M059J (cell line): Measurements from ENCODE around the gene NBL1. TPM values are rescaled to one million over a fixed set of nuclear protein-coding genes. Genes with fewer than 3 reads are reported as not detected.
A peak's percentile ranks its signal among the peaks of the same experiment; 100 is the strongest.
"Not testable (repeated sequence)": the region's sequence is repeated elsewhere in the genome, so short reads cannot be mapped to it uniquely, and the experiment has no call there.

Source experiments
- DNase-seq: peaks from one replicate; pipeline ENCODE4 v3.0.0-alpha.2; 2012; ENCODE audit warnings: low read depth
- total RNA-seq: library from RNA; depleted of rRNA; stranded (reverse); fragments of >200 nt; shearing (Covaris generic); gene quantifications from 2 replicates; pipeline ENCODE4 v1.2.3, GENCODE V29; 2014

NBL1 gene
- total RNA-seq, 1 experiment from 2014 or later = 36.9 TPM

GRCh38 chr1:19622204-19622603, 21.9 kb upstream of the NBL1 start:
- no peak for DNase-seq

GRCh38 chr1:19623523-19623922, 20.6 kb upstream of the NBL1 start:
- no peak for DNase-seq

- DNase-seq = no peak
Observed at GRCh38 chr1:19625291-19625937, 18.7 kb upstream of the NBL1 start.

- DNase-seq = no peak
Observed at GRCh38 chr1:19628879-19629278, 15.2 kb upstream of the NBL1 start.

- DNase-seq = no peak
Observed at GRCh38 chr1:19629357-19629756, 14.8 kb upstream of the NBL1 start.

GRCh38 chr1:19630192-19630591, 13.9 kb upstream of the NBL1 start:
- not testable (repeated sequence) for DNase-seq

- DNase-seq = no peak
Observed at GRCh38 chr1:19630720-19631395, 13.3 kb upstream of the NBL1 start.

- DNase-seq = no peak
Observed at GRCh38 chr1:19632211-19632610, 11.9 kb upstream of the NBL1 start.

- DNase-seq = no peak
Observed at GRCh38 chr1:19633106-19633505, 11.0 kb upstream of the NBL1 start.

- not testable (repeated sequence) for DNase-seq
Observed at GRCh38 chr1:19635064-19635463, 9.0 kb upstream of the NBL1 start.

GRCh38 chr1:19635646-19636045, 8.5 kb upstream of the NBL1 start:
- peak; percentile 58 for DNase-seq

- DNase-seq = no peak
Observed at GRCh38 chr1:19636065-19636464, 8.0 kb upstream of the NBL1 start.

- not testable (repeated sequence) for DNase-seq
Observed at GRCh38 chr1:19636749-19637148, 7.4 kb upstream of the NBL1 start.

GRCh38 chr1:19637606-19638005, 6.5 kb upstream of the NBL1 start:
- no peak for DNase-seq

GRCh38 chr1:19639228-19639627, 4.9 kb upstream of the NBL1 start:
- not testable (repeated sequence) for DNase-seq

- peak; percentile 19 for DNase-seq
Observed at GRCh38 chr1:19639999-19640362, 4.1 kb upstream of the NBL1 start.

- DNase-seq = peak; percentile 44
Observed at GRCh38 chr1:19640363-19641316, 3.5 kb upstream of the NBL1 start.

- DNase-seq = peak; percentile 57
Observed at GRCh38 chr1:19643121-19643520, 990 bp upstream of the NBL1 start.

- no peak for DNase-seq
Observed at GRCh38 chr1:19644395-19644680, 227 bp downstream of the NBL1 start.

GRCh38 chr1:19644681-19645410, 735 bp downstream of the NBL1 start:
- peak; percentile 49 for DNase-seq

- peak; percentile 33 for DNase-seq
Observed at GRCh38 chr1:19645411-19646251, 1.5 kb downstream of the NBL1 start.
